Mucosa of descending colon (tissue), 3 donors: ENCODE results near the gene PKD1L1. TPM values are rescaled to one million over a fixed set of nuclear protein-coding genes. Genes with fewer than 3 reads are reported as not detected.
A peak's percentile ranks its signal among the peaks of the same experiment; 100 is the strongest.

Experiments
- ATAC-seq: fragments of 200-7000 bp; cut with Tn5 transposase; one replicate; pipeline ENCODE4 v1.9.1; 2020; ENCODE audit warnings: mild to moderate bottlenecking, moderate library complexity
- DNase-seq, 3 donors: peaks; one replicate each; pipeline ENCODE4 v3.0.0-alpha.2; 2020
- H3K36me3 ChIP-seq: fragments of 200-600 bp; one replicate; pipeline ENCODE4 v1.8.0; 2021; ENCODE audit warnings: low read depth, mild to moderate bottlenecking
- H3K4me1 ChIP-seq: fragments of 200-600 bp; one replicate; pipeline ENCODE4 v1.8.0; 2021; ENCODE audit warnings: low read depth, mild to moderate bottlenecking
- H3K4me3 ChIP-seq: fragments of 200-600 bp; one replicate; pipeline ENCODE4 v1.8.0; 2021; ENCODE audit warnings: mild to moderate bottlenecking
- H3K9me3 ChIP-seq: fragments of 200-600 bp; one replicate; pipeline ENCODE4 v1.8.0; 2021; ENCODE audit warnings: mild to moderate bottlenecking
- CTCF ChIP-seq: fragments of 200-600 bp; IDR thresholded peaks from one replicate; pipeline ENCODE4 v1.8.0; 2022; ENCODE audit warnings: antibody characterized with exemption, mild to moderate bottlenecking
- intact Hi-C, 2 donors: fragments of 100-400 bp; cut with DNase I in 1 of 2; cut with micrococcal nuclease in 1 of 2; formaldehyde crosslinking; loops; one replicate each; pipeline versions ENCODE4 v1.11.0 to v1.11.1; 2022; cut with DNase I, micrococcal nuclease
- total RNA-seq, 3 donors: library from RNA; stranded (reverse); fragmentation: NEBNext Ultra II Directional in 2 of 3; extraction: Animal tissue kit (Norgen Biotek cat#: 25700) in 2 of 3; gene quantifications; one replicate each; pipeline versions ENCODE4 v1.2.1 to v1.2.4, GENCODE V29; 2021 to 2023
- donor health status: DM: no; HTN: no; CAD: no; lungs with moderate emphysema.
- donor health status: DM: no; HTN: no; CAD: no.
- donor health status: DM: no; HTN: yes; CAD: no.

The PKD1L1 gene
- total RNA-seq, 3 donors from 2014 or later: 0.60 to 0.95 (median 0.61) TPM

GRCh38 chr7:47973739-47974138 is 25.5 kb upstream of the PKD1L1 start:
- Histone ChIP-seq H3K4me3 (no peak overlapping the region), H3K9me3 (no peaks in the 10 kb centered on the region), H3K4me1 (peaks cover 18% of the 10 kb centered on the region), H3K36me3 (peaks cover 6% of the 10 kb centered on the region)
- TF ChIP-seq CTCF: no peak
- ATAC-seq (no peak), DNase-seq (no peak)
- intact Hi-C loops: no loop called here

DNA sequence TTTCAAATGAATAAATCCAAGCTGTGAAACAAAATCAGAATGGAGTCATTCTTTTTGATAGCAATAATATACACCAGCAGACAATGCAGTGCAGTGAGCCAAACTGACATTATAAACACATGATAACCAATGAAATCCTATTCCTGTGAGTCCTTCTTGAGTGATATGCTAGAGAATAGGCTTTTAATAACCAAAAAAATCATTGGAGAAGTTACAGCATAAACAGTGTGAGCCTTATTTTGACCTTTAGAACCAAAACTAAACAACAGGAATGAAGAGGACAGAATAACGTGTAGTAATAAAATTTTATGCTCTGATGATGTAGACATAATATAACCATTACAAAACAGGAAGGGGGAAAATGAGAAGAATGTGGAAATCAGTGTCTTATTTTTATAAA is 22.5 kb upstream of the PKD1L1 start:
- TF ChIP-seq CTCF: no peak
- no peaks in the 10 kb centered on the region for H3K9me3 ChIP-seq
- DNase-seq: no peak
- H3K4me3 ChIP-seq: no peak overlapping the region
- peaks cover 7% of the 10 kb centered on the region for H3K36me3 ChIP-seq
- intact Hi-C loops: no loop called here
- H3K4me1 ChIP-seq: peaks cover 15% of the 10 kb centered on the region
- peak; percentile 70 for ATAC-seq

DNA sequence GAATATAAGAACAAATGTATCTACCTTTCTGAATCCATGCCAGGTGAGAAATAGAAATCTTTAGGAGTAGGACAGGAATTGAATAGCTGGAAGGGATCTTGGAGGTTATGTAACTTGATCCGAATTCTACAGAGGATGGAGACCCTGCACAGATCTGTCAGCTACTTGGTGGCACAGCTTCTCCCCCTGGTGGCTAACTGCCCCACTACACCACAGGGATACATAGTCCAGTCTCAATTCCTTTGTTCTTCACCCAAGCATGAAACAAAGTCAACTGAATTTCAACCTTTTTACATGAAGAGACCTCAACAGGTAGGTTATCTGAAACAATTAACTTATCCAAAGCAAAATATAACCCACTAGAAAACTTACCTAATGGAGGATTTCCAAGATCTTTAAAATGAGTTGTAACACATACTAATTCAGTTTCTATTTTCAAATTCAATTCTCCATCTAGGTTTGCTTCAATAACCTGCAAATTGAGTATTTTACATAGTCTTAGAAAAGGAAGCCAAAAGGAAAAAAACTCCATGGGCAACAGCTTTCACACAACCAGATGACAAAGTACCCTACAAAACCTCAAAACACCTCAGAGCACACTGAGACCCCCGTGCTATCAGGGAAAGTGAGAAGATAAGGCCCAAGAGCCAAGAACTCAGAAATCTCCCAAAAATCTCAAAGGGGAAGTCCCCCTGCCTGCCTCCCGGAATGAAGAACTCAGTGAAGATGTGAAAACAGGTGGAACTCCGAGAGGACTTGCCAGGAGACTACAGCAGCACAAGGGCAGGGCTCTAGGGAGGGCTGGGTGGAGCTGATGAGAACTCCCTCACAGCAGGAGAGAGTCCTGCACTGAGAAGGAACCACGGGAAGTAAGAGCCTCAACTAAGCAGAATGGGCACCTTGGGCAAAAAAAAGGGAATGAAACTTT is 20.8 kb upstream of the PKD1L1 start:
- Histone ChIP-seq H3K4me1 (peaks cover 15% of the 10 kb centered on the region), H3K9me3 (no peaks in the 10 kb centered on the region), H3K4me3 (no peak overlapping the region), H3K36me3 (peaks cover 17% of the 10 kb centered on the region)
- DNase-seq (peak in 2 of 3 donors; percentile 76 to 87), ATAC-seq (peak; percentile 86)
- peak; percentile 57 for TF ChIP-seq CTCF
- intact Hi-C loops: no loop called here

- intact Hi-C loops: no loop called here
- H3K36me3 ChIP-seq: peaks cover 17% of the 10 kb centered on the region
Measured at GRCh38 chr7:47967708-47968107, 19.4 kb upstream of the PKD1L1 start.

DNA sequence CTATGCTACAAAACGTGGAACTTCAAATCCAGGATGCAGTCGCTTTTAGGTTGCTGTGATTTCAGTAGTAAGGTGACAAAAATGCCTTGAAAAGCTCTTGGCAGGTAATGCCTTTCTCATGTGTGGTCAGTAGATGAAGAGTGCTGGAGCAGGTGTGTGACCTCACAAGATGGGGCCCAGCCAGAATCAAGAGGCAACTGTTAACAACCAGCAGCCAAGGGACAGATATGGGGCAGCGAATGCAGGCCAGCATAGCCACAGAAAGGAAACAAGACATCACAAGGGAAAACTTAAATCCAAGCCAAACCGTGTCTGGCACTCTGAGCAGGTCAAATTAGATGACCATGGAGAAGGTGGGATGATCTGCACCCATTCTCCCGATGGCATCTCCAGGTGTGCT is 18.9 kb upstream of the PKD1L1 start:
- Histone ChIP-seq H3K4me3 (no peak overlapping the region), H3K36me3 (peaks cover 17% of the 10 kb centered on the region), H3K9me3 (no peaks in the 10 kb centered on the region), H3K4me1 (peaks cover 15% of the 10 kb centered on the region)
- TF ChIP-seq CTCF: no peak
- DNase-seq: no peak
- intact Hi-C loops: no loop called here
- ATAC-seq: no peak

More at GRCh38 chr7:47967708-47968107, 19.4 kb upstream of the PKD1L1 start:
- Histone ChIP-seq H3K9me3 (no peaks in the 10 kb centered on the region), H3K4me1 (peaks cover 15% of the 10 kb centered on the region), H3K4me3 (no peak overlapping the region)
- ATAC-seq (no peak), DNase-seq (no peak)
- TF ChIP-seq CTCF: no peak
